Sciatic nerve (tissue), 2 donors: ENCODE results near the gene VARS1. TPM values are rescaled to one million over a fixed set of nuclear protein-coding genes. Genes with fewer than 3 reads are reported as not detected.
"Not testable (repeated sequence)": the region's sequence is repeated elsewhere in the genome, so short reads cannot be mapped to it uniquely, and the experiment has no call there.

ENCODE experiments used
- ATAC-seq: fragments of 200-7000 bp; cut with Tn5 transposase; one replicate; pipeline ENCODE4 v1.9.1; 2020; ENCODE audit warnings: mild to moderate bottlenecking, moderate library complexity
- DNase-seq: peaks from one replicate; pipeline ENCODE4 v3.0.0-alpha.2; 2020; ENCODE audit warnings: low spot score
- intact Hi-C: fragments of 100-400 bp; cut with DNase I; formaldehyde crosslinking; loops from one replicate; pipeline ENCODE4 v1.14.2; 2022
- total RNA-seq: library from RNA; stranded (reverse); fragmentation: NEBNext Ultra II Directional; extraction: Animal tissue kit (Norgen Biotek cat#: 25700); gene quantifications from one replicate; pipeline ENCODE4 v1.2.1, GENCODE V29; 2021
- donor health status: DM: no; HTN: no; CAD: no.
- donor health status: DM: no; HTN: no; CAD: no.

VARS1 gene
- total RNA-seq, result 42.3 TPM

DNA sequence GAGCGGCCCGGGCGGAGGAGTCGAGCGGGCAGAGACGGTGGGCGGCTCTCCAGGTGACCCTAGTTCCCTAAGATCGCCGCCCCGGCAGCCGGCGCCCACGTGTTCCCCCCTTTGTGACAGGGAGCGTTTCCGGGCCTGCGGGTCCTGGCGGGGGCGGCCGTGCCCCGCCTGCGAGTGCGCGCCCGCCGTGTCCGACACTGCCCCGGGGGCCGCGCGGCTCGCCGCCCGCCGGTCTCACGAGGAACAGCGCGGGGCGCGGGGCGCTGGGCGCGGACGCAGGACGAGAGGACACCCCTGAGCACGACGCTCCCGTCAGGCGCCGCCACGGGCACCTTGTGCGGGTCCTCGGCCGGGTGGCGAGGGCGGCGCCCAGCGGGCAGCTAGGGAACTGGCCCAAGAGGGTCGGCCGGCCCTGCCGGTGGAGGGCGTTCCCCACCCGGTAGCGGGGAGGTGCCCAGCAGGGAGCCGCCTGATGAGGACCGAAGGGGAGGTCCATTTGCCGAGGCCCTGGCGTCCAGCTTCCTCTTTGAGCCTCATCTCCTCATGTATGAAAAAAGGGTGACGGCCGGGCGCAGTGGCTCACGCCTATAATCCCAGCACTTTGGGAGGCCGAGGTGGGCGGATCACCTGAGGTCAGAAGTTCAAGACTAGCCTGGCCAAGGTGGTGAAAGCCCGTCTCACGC is at the start of gene VARS1:
Gene VARS1, minus strand, starts transcription at position 137 of the 683 bp plus-strand sequence. CDS start 535 bp downstream, outside the sequence.
- peak; percentile 93 for ATAC-seq
- DNase-seq, result peak; percentile 94
- intact Hi-C loops, result no loop called here

- intact Hi-C loops, result no loop called here
- ATAC-seq, result no peak
- DNase-seq, result no peak
Observed at GRCh38 chr6:31844507-31844906, 49.0 kb upstream of the VARS1 start.

GRCh38 chr6:31842053-31842452 is 46.5 kb upstream of the VARS1 start:
- intact Hi-C loops, result no loop called here
- DNase-seq (no peak), ATAC-seq (no peak)

- ATAC-seq, result not testable (repeated sequence)
- intact Hi-C loops, result loop anchor here (10.0 kb wide), 3 partner anchors 115 to 295 kb away; partner anchors contain the start of genes ATP6V1G2, DDAH2, DDX39B and LY6G5C
Observed at GRCh38 chr6:31839779-31840126, 44.2 kb upstream of the VARS1 start.

GRCh38 chr6:31838968-31839367 is 43.4 kb upstream of the VARS1 start:
- ATAC-seq (no peak), DNase-seq (no peak)
- intact Hi-C loops, result loop anchor here (10.0 kb wide), 3 partner anchors 114 to 294 kb away; partner anchors contain the start of genes ATP6V1G2, DDAH2, DDX39B and LY6G5C

More at GRCh38 chr6:31839779-31840126, 44.2 kb upstream of the VARS1 start:
- not testable (repeated sequence) for DNase-seq

DNA sequence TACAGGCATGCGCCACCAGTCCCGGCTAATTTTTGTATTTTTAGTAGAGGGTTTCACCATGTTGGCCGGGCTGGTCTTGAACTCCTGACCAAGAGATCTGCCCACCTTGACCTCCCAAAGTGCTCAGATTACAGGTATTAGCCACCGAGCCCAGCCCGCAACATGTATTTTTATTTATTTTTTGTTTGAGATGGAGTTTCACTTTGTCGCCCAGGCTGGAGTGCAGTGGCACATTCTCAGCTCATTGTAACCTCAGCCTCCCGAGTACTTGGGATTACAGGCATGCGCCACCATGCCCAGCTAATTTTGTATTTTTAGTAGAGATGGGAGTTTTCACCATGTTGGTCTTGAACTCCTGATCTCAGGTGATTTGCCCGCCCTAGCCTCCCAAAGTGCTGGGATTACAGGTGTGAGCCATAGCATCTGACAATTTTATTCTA is 42.6 kb upstream of the VARS1 start:
- intact Hi-C loops, result loop anchor here (10.0 kb wide), 3 partner anchors 113 to 293 kb away; partner anchors contain the start of genes ATP6V1G2, DDAH2, DDX39B and LY6G5C
- DNase-seq, ATAC-seq: not testable (repeated sequence)

DNA sequence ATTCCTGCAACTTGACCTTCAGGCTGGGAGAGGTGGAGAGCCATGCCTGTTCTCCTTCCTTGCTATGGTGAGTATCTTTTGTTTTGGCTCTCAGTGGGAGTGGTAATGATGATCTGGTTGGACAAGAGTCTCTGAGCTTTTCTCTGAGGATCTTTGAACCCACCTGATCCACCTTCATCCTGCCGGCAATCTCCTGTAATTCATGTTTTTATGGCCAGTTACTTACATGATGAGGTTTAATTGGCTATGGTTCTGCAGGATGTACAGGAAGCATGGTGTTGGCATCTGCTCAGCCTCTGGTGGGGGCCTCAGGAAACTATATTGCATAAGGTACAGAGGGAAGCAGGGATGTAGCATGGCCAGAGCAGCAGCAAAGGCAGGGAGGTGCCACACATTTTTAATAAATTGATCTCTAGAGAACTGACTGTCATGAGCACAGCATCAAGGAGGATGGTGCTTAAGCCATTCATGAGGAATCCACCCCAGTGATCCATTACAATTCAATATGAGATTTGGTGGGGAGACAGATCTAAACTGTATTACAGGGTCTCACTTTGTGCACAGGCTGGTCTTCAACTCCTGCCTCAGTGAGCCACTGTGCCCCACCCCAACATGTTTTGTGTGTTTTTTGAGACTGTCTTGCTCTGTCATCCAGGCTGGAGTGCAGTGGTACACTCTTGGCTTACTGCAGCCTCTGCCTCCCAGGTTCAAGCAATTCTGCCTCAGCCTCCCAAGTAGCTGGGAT is 42.0 kb upstream of the VARS1 start:
- no peak for ATAC-seq
- intact Hi-C loops, result loop anchor here (10.0 kb wide), 3 partner anchors 113 to 293 kb away; partner anchors contain the start of genes ATP6V1G2, DDAH2, DDX39B and LY6G5C
- DNase-seq, result no peak

GRCh38 chr6:31836474-31837368 is 41.2 kb upstream of the VARS1 start:
- intact Hi-C loops, result loop anchor here (10.0 kb wide), 3 partner anchors 112 to 292 kb away; partner anchors contain the start of genes ATP6V1G2, DDAH2, DDX39B and LY6G5C
- ATAC-seq (no peak), DNase-seq (no peak)

GRCh38 chr6:31836047-31836473 is 40.5 kb upstream of the VARS1 start:
- DNase-seq (no peak), ATAC-seq (no peak)
- intact Hi-C loops, result loop anchor here (10.0 kb wide), 3 partner anchors 111 to 291 kb away; partner anchors contain the start of genes ATP6V1G2, DDAH2, DDX39B and LY6G5C

DNA sequence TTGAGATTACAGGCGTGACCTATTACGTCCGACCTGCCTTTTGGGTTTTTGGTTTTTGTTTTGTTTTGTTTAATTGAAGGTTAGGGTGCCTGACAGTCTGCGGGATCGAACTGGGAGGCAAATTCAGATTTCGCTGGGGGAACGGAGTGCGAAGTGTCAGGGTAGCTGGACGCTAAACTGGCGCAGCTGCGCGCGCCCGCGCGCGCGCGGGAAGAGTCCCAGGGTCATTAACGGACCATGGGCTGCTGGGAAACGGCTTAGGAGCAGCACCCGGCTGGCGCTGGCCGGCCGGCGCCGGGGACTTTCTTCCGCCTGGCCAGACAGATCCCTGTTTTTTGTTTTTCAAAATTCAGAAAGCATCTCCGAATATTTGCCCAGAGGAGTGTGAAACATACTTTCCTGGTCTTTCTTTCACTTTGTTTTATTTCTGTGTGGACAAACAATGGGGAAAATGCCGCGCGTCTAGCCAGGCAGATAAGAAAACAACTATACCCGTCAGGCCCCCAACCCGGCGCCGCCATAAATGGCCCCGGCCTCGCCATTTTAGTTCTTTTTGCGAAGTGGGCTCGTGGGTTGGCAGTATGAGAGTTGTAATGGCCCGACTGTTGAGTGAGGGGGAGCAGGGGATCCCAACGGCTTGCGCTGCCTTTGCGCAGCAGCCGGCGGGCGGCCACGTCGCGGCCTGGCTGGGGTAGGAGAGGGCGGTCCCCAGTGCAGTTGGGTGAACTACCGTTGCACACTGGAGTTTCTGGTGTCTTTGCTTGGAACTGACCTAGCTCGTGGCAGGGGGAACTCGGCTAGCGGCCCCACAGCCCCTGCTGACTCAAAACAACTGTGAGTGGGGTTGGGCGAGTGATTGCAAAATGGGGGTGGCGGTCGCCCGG is 39.1 kb upstream of the VARS1 start:
- intact Hi-C loops, result loop anchor here (10.0 kb wide), 3 partner anchors 110 to 290 kb away; partner anchors contain the start of genes ATP6V1G2, DDAH2, DDX39B and LY6G5C
- peak; percentile 93 for ATAC-seq
- DNase-seq, result peak; percentile 91

- intact Hi-C loops, result loop anchor here (10.0 kb wide), 3 partner anchors 107 to 287 kb away; partner anchors contain the start of genes ATP6V1G2, DDAH2, DDX39B and LY6G5C
- ATAC-seq (no peak), DNase-seq (no peak)
Observed at GRCh38 chr6:31831350-31832215, 36.0 kb upstream of the VARS1 start.

DNA sequence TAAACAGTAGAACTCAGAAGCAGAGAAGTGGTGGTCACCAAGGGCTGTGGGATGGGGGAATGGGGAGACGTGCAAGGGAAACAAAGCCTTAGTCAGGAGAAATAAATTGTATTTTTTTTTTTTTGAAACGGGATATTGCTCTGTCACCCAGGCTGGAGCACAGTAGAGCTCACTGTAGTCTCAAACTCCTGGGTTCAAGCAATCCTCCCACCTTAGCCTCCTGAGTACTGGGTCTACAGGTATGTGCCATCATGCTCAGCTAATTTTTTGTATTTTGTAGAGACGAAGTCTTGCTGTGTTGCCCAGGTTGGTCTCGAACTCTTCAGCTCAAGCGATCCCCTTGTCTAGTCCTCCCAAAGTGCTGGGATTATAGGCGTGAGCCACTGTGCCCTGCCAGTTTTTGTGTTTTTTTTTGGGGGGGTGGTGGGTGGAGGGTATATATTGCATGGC is 35.4 kb upstream of the VARS1 start:
- ATAC-seq (no peak), DNase-seq (no peak)
- intact Hi-C loops, result loop anchor here (10.0 kb wide), 3 partner anchors 106 to 286 kb away; partner anchors contain the start of genes ATP6V1G2, DDAH2, DDX39B and LY6G5C

GRCh38 chr6:31829633-31830283 is 34.2 kb upstream of the VARS1 start:
- DNase-seq, result no peak
- no peak for ATAC-seq
- intact Hi-C loops, result loop anchor here (10.0 kb wide), 3 partner anchors 105 to 285 kb away; partner anchors contain the start of genes ATP6V1G2, DDAH2, DDX39B and LY6G5C

GRCh38 chr6:31827286-31828079 is 31.9 kb upstream of the VARS1 start, which contains the start of gene HSPA1B:
Gene HSPA1B, plus strand, starts transcription at chr6:31827738. Its CDS starts 213 bp downstream, at chr6:31827951.
- DNase-seq, result peak; percentile 99
- ATAC-seq, result peak; percentile 94
- intact Hi-C loops, result no loop called here

GRCh38 chr6:31826793-31827285 is 31.3 kb upstream of the VARS1 start:
- DNase-seq, result peak; percentile 90

More at GRCh38 chr6:31826793-31827285, 31.3 kb upstream of the VARS1 start:
- peak; percentile 73 for ATAC-seq
- intact Hi-C loops, result no loop called here
